Naive thymus-derived CD8-positive, alpha-beta T cell (primary cell): ENCODE measurements around the gene SCAND1. TPM values are rescaled to one million over a fixed set of nuclear protein-coding genes. Genes with fewer than 3 reads are reported as not detected.
"Not testable (repeated sequence)": the region's sequence is repeated elsewhere in the genome, so short reads cannot be mapped to it uniquely, and the experiment has no call there.

Source experiments
- ATAC-seq, 2 donors: fragments of 150-1000 bp; cut with Tn5 transposase in 1 of 2; sonication (Bioruptor Pico), chemical (Tn5 transposase) in 1 of 2; 1 replicate in 1 of 2; 2 replicates in 1 of 2; pipeline ENCODE4 v1.10.0; 2021; ENCODE audit warnings: mild to moderate bottlenecking in 2 of 2, moderate library complexity in 2 of 2
- POLR2A ChIA-PET: fragments of 350-600 bp; sonication (Branson Sonifier 250); formaldehyde crosslinking; loops from one replicate; lab custom pipeline; 2021; ENCODE audit warnings: antibody characterized with exemption; lab: Charles Lee
- DNase-seq, 10 donors: peaks; one replicate each; pipeline versions ENCODE4 v3.0.0 to v3.0.0-alpha.2; 2020 to 2022
- H3K27ac Mint-ChIP-seq, 10 donors: one replicate each; pipeline ENCODE4 v1.8.0; 2020 to 2022; ENCODE audit warnings: mild to moderate bottlenecking in 10 of 10, mixed read lengths in 10 of 10, moderate library complexity in 4 of 10, inconsistent platforms in 1 of 10
- H3K27me3 Mint-ChIP-seq, 5 donors: one replicate each; pipeline ENCODE4 v1.8.0; 2021 to 2022; ENCODE audit warnings: mixed read lengths in 5 of 5
- H3K36me3 Mint-ChIP-seq, 3 donors: one replicate each; pipeline ENCODE4 v1.8.0; 2020 to 2022; ENCODE audit warnings: mixed read lengths in 3 of 3, mild to moderate bottlenecking in 2 of 3, inconsistent platforms in 1 of 3
- H3K4me1 Mint-ChIP-seq, 4 donors: one replicate each; pipeline ENCODE4 v1.8.0; 2021 to 2022; ENCODE audit warnings: mixed read lengths in 4 of 4
- H3K4me3 Mint-ChIP-seq, 10 donors: one replicate each; pipeline ENCODE4 v1.8.0; 2020 to 2022; ENCODE audit warnings: mild to moderate bottlenecking in 10 of 10, mixed read lengths in 10 of 10, moderate library complexity in 6 of 10, inconsistent platforms in 1 of 10
- H3K9me3 Mint-ChIP-seq, 9 donors: one replicate each; pipeline ENCODE4 v1.8.0; 2020 to 2022; ENCODE audit warnings: mixed read lengths in 9 of 9, mild to moderate bottlenecking in 3 of 9, inconsistent platforms in 1 of 9, moderate library complexity in 1 of 9
- polyA plus RNA-seq, 3 donors: library from polyadenylated mRNA; unstranded; fragments of 300-500 nt; fragmentation: Illumina TruSeq; gene quantifications; one replicate each; pipeline ENCODE4 v1.2.3, GENCODE V29; 2021
- total RNA-seq, 8 experiments: library from RNA in 2 of 8; stranded (reverse) in 2 of 8; gene quantifications; one replicate each; pipeline ENCODE4 v1.2.3 and lab custom pipeline; 2021 to 2026

The SCAND1 gene
- total and polyA plus RNA-seq, 5 experiments from 2014 or later, result 59.6 to 206 (median 156) TPM

GRCh38 chr20:35981969-35982368 lies 27.7 kb upstream of the SCAND1 start:
- DNase-seq (no peak), ATAC-seq (no peak)
- H3K4me3 Mint-ChIP-seq, result no peak overlapping the region
- H3K27me3 Mint-ChIP-seq, result peaks cover 0 to 5% (median 4%) of the 10 kb centered on the region in 5 donors
- peaks cover 0 to 2% (median under 1%) of the 10 kb centered on the region in 4 donors for H3K4me1 Mint-ChIP-seq
- POLR2A ChIA-PET, result no interaction called here
- no peaks in the 10 kb centered on the region for H3K9me3 Mint-ChIP-seq
- H3K27ac Mint-ChIP-seq, result no peak overlapping the region
- H3K36me3 Mint-ChIP-seq, result no peaks in the 10 kb centered on the region

DNA sequence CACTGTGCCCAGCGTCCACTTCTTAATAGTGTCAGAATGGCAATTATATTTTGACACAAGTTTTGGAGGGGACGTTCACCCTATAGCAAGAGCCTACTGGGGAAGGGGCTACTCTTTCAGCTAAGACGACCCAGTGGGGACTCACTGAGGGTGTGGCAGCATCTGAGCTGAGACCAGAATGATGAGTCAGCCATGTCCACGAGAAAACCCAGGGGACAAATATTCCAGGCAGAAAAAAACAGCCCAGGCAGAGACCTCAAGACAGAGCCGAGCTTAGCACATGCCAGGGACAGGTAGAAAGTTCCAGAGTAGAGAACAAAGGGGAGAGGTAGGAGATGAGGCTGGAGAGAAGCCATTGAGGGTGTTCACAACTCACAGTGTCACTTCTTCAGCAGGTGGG lies 25.2 kb upstream of the SCAND1 start:
- Mint-ChIP-seq H3K27ac (peak overlapping the region in 1 of 10 donors; percentile 32), H3K27me3 (peaks cover 0 to 5% (median 0%) of the 10 kb centered on the region in 5 donors), H3K36me3 (no peaks in the 10 kb centered on the region), H3K4me1 (peaks cover 0 to 2% (median under 1%) of the 10 kb centered on the region in 4 donors), H3K4me3 (no peak overlapping the region), H3K9me3 (no peaks in the 10 kb centered on the region)
- POLR2A ChIA-PET, result no interaction called here
- DNase-seq, result no peak
- no peak for ATAC-seq

- H3K36me3 Mint-ChIP-seq, result no peaks in the 10 kb centered on the region
- H3K27me3 Mint-ChIP-seq, result peaks cover 0 to 5% (median 0%) of the 10 kb centered on the region in 5 donors
Measured at GRCh38 chr20:35978041-35978513, 23.8 kb upstream of the SCAND1 start.

DNA sequence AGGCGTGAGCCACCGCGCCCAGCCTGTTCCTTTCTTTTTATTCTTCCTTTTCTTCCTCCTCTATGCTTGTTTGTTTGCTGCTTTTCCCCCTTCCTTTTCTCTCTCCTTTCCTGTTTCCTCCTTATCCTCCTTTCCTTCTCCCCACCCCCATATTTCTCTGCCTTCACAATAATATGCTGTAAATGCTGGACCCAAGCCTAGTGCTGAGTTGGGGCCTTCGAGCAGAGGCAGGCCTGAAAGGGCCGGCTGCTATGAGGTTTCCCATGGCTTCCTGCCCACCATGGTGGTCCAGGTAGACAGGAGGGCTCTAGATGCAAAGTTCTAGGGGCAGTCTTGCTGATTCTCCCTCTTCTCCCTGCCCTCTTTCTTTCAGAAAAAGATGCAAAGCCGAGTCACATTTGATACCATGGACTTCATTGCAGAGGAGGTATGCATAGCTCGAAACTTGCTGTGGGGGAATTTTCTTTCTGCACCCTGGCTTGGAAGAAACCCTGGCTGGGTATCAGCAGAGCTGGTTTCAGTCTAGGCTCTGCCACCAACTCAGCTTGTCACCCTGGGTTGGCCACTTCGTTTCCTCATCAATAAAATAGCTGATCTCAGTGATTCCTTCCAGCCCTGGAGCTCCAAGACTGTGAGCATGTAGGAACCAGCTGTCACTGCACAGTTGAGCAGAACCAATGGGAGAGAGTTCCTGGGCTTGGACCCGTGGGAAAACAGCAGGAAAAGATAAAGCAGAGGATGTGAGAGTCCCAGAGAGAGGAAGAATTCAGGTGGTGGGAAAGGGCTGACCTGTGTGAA lies 21.5 kb upstream of the SCAND1 start:
- Mint-ChIP-seq H3K27me3 (no peaks in the 10 kb centered on the region), H3K4me1 (no peaks in the 10 kb centered on the region), H3K9me3 (no peaks in the 10 kb centered on the region), H3K4me3 (no peak overlapping the region), H3K36me3 (peaks cover 0 to 2% (median 0%) of the 10 kb centered on the region in 3 donors), H3K27ac (peak overlapping the region in 2 of 10 donors; percentile 9 to 17)
- ATAC-seq (no peak), DNase-seq (no peak)
- POLR2A ChIA-PET, result no interaction called here

More at GRCh38 chr20:35978041-35978513, 23.8 kb upstream of the SCAND1 start:
- Mint-ChIP-seq H3K4me1 (peaks cover 0 to 2% (median 0%) of the 10 kb centered on the region in 4 donors), H3K27ac (peak overlapping the region in 1 of 10 donors; percentile 43), H3K9me3 (no peaks in the 10 kb centered on the region), H3K4me3 (no peak overlapping the region)
- DNase-seq, result no peak
- POLR2A ChIA-PET, result no interaction called here
- ATAC-seq, result no peak

DNA sequence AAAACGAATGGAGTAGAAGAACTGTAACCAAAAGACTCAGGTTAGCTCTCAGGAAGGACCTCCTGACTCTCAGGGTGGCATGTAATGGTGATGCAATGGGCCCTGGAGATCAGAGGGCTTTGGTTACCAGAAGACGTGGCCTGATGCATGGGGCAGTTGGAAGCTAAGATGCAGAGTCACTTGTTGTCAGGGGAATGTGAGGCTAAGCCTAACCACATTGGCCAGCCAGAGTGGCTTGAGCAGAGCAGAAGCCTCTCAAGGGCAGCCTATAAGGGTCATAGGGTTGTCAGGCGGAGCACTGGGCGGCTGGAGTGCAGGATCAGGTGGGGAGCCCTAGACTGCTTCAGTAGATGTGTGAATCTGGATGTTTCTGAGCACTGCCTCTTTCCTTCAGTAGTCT lies 20.0 kb upstream of the SCAND1 start:
- H3K27me3 Mint-ChIP-seq, result no peaks in the 10 kb centered on the region
- DNase-seq (no peak), ATAC-seq (no peak)
- POLR2A ChIA-PET, result no interaction called here
- H3K27ac Mint-ChIP-seq, result no peak overlapping the region
- no peaks in the 10 kb centered on the region for H3K9me3 Mint-ChIP-seq
- H3K36me3 Mint-ChIP-seq, result peaks cover 0 to 2% (median 0%) of the 10 kb centered on the region in 3 donors
- H3K4me1 Mint-ChIP-seq, result no peaks in the 10 kb centered on the region
- no peak overlapping the region for H3K4me3 Mint-ChIP-seq

DNA sequence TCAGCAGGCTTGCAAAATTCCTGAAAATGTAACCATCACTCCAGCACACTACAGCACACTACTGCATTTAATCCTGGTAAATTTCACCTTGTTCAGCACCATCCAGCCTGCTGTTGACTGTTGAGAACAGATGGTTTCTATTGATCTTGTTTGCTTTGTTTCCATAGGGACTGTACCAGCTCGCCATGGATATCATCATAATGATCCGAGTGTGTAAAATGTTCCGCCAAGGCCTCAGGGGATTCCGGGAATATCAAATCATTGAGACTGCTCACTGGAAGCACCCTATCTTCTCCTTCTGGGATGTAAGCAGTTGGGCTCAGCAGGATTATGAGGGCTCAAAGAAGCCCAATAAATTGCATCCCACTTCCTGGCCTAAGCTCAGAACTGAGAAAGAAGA lies 18.2 kb upstream of the SCAND1 start:
- Mint-ChIP-seq H3K9me3 (no peaks in the 10 kb centered on the region), H3K36me3 (peaks cover 0 to 2% (median 0%) of the 10 kb centered on the region in 3 donors), H3K4me1 (no peaks in the 10 kb centered on the region), H3K27me3 (no peaks in the 10 kb centered on the region), H3K4me3 (no peak overlapping the region), H3K27ac (no peak overlapping the region)
- ATAC-seq (no peak), DNase-seq (no peak)
- POLR2A ChIA-PET, result no interaction called here

DNA sequence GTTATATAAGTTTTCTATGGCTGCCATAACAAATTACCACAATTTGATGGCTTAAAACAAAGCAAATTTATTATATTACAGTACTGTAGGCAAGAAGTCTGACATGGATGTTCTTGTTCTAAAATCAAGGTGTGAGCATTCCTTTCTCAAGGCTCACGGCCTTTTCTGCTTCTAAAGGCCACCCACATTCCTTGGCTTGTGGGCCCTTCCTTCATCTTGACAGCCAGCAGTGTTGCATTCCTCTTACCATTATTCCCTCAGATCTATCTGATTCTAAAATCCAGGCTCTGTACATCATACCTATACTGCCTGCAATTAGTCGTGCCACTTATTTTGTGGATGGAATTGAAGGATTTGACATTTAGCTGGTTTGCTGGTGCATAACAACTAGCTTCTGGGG lies 17.7 kb upstream of the SCAND1 start:
- H3K27ac Mint-ChIP-seq, result no peak overlapping the region
- no peaks in the 10 kb centered on the region for H3K9me3 Mint-ChIP-seq
- DNase-seq (no peak), ATAC-seq (no peak)
- peaks cover 0 to under 1% (median under 1%) of the 10 kb centered on the region in 4 donors for H3K4me1 Mint-ChIP-seq
- H3K27me3 Mint-ChIP-seq, result no peaks in the 10 kb centered on the region
- POLR2A ChIA-PET, result no interaction called here
- no peak overlapping the region for H3K4me3 Mint-ChIP-seq
- H3K36me3 Mint-ChIP-seq, result peaks cover 0 to 2% (median 0%) of the 10 kb centered on the region in 3 donors

DNA sequence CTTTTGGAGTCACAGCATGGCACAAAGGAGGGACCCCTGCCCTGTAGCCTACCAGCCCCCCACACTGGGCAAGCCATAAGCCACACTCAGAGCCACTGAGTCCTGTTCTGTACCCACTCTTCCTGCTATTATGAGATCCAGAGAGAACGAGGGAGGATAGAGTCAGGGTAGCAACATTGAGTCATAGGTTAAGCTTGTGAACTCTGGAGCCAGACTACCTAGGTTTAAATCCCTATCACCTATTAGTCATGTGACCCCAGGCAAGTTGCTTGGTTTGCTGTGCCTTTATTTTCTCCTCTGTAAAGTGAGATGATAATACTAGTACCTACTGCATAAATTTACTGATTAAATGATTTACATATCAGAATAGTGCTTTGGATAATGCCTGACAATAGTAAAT lies 14.6 kb upstream of the SCAND1 start:
- H3K4me1 Mint-ChIP-seq, result peaks cover 0 to 5% (median 3%) of the 10 kb centered on the region in 4 donors
- ATAC-seq, result no peak
- no peaks in the 10 kb centered on the region for H3K9me3 Mint-ChIP-seq
- DNase-seq, result no peak
- H3K36me3 Mint-ChIP-seq, result peaks cover 0 to 2% (median 0%) of the 10 kb centered on the region in 3 donors
- H3K27me3 Mint-ChIP-seq, result peaks cover 0 to 2% (median 0%) of the 10 kb centered on the region in 5 donors
- no peak overlapping the region for H3K4me3 Mint-ChIP-seq
- H3K27ac Mint-ChIP-seq, result no peak overlapping the region
- POLR2A ChIA-PET, result no interaction called here

GRCh38 chr20:35967979-35968640 lies 13.8 kb upstream of the SCAND1 start, which contains the start of gene CNBD2:
CNBD2 (plus strand) TSS chr20:35968590; CDS start chr20:35968763, 173 bp downstream.
- Mint-ChIP-seq H3K27me3 (peaks cover 0 to 2% (median 0%) of the 10 kb centered on the region in 5 donors), H3K4me1 (peaks cover 0 to 5% (median 3%) of the 10 kb centered on the region in 4 donors), H3K9me3 (no peaks in the 10 kb centered on the region), H3K4me3 (no peak within 1 kb of the TSS), H3K36me3 (peaks cover 0 to 2% (median 0%) of the 10 kb centered on the region in 3 donors), H3K27ac (peak within 1 kb of the TSS in 1 of 10 donors; percentile 11)
- POLR2A ChIA-PET, result interaction anchor here (0.7 to 1.5 kb wide), 3 partner anchors 13 to 167 kb away, joined by 3 to 5 read pairs (median 3); partner anchors contain the start of gene SCAND1
- no peak for DNase-seq
- ATAC-seq, result no peak

DNA sequence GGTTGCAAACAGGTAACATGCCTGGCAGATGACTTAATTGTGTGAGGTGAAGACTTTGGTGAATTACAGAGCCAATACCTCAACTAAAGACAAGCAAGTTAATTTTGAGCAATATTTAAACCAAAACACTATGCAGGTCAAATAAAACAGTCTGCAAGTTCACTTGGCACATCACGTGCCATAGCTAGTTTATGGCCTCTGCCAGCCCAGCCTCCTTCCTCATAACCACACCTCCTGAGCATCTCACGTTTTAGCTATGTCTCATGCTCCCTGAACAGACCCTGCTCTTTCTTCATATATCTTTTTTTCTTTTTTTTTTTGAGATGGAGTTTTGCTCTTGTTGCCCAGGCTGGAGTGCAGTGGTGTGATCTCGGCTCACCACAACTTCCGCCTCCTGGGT lies 9.6 kb upstream of the SCAND1 start:
- H3K36me3 Mint-ChIP-seq, result peaks cover 0 to 5% (median 4%) of the 10 kb centered on the region in 3 donors
- peaks cover 0 to 2% (median 0%) of the 10 kb centered on the region in 5 donors for H3K27me3 Mint-ChIP-seq

DNA sequence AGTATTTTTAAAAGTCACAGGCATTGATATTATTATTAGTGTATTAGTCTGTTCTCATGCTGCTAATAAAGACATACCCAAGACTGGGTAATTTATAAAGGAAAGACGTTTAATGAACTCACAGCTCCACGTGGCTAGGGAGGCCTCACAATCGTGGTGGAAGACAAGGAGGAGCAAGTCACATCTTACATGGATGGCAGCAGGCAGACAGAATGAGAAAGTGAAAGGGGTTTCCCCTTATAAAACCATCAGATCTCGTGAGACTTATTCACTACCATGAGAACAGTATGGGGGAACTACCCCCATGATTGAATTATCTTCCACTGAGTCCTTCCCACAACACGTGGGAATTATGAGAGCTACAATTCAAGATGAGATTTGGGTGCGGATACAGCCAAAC lies 5.0 kb upstream of the SCAND1 start:
- H3K9me3 Mint-ChIP-seq, POLR2A ChIA-PET, H3K27me3 Mint-ChIP-seq, ATAC-seq, H3K36me3 Mint-ChIP-seq, DNase-seq, H3K4me3 Mint-ChIP-seq: not testable (repeated sequence)
- peaks cover 2 to 11% (median 8%) of the 10 kb centered on the region in 4 donors for H3K4me1 Mint-ChIP-seq
- H3K27ac Mint-ChIP-seq, result peak overlapping the region in 1 of 10 donors; percentile 43

More for the DNA sequence above, 9.6 kb upstream of the SCAND1 start:
- no peak for ATAC-seq
- no peak overlapping the region for H3K27ac Mint-ChIP-seq
- no peak overlapping the region for H3K4me3 Mint-ChIP-seq
- POLR2A ChIA-PET, result no interaction called here
- peaks cover 0 to 5% (median 3%) of the 10 kb centered on the region in 4 donors for H3K4me1 Mint-ChIP-seq
- peaks cover 0 to 3% (median 0%) of the 10 kb centered on the region in 9 donors for H3K9me3 Mint-ChIP-seq
- DNase-seq, result no peak

DNA sequence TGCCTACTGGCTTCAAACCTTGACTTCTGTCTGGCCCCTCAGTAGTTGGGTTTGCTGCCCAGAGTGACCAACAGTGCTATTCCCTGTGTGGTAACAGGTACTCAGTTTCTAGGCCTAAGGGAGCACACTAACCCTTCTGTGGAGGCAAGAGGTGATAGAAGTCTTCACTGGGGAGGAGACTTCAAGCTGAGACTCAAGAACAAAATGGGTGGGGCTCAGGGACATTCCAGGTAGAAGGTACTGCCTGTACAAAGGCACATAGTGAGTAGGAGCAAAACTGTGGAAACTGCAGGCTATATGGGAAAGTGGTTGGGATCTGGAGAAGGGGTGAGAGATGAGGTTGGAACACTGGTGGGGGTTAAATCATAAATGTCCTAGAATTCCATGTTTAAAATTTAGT lies 2.3 kb upstream of the SCAND1 start:
- POLR2A ChIA-PET, result no interaction called here
- ATAC-seq (no peak), DNase-seq (no peak)
- Mint-ChIP-seq H3K36me3 (peaks cover 0 to 7% (median 5%) of the 10 kb centered on the region in 3 donors), H3K27me3 (no peaks in the 10 kb centered on the region), H3K27ac (peak overlapping the region in 3 of 10 donors; percentile 21 to 70 (median 23)), H3K4me3 (peak overlapping the region in 5 of 10 donors; percentile 22 to 40 (median 31)), H3K4me1 (peaks cover 6 to 28% (median 23%) of the 10 kb centered on the region in 4 donors), H3K9me3 (peaks cover 0 to 3% (median 0%) of the 10 kb centered on the region in 9 donors)
